Measurements from ENCODE around the gene MED13.

The MED13 gene, protein sequence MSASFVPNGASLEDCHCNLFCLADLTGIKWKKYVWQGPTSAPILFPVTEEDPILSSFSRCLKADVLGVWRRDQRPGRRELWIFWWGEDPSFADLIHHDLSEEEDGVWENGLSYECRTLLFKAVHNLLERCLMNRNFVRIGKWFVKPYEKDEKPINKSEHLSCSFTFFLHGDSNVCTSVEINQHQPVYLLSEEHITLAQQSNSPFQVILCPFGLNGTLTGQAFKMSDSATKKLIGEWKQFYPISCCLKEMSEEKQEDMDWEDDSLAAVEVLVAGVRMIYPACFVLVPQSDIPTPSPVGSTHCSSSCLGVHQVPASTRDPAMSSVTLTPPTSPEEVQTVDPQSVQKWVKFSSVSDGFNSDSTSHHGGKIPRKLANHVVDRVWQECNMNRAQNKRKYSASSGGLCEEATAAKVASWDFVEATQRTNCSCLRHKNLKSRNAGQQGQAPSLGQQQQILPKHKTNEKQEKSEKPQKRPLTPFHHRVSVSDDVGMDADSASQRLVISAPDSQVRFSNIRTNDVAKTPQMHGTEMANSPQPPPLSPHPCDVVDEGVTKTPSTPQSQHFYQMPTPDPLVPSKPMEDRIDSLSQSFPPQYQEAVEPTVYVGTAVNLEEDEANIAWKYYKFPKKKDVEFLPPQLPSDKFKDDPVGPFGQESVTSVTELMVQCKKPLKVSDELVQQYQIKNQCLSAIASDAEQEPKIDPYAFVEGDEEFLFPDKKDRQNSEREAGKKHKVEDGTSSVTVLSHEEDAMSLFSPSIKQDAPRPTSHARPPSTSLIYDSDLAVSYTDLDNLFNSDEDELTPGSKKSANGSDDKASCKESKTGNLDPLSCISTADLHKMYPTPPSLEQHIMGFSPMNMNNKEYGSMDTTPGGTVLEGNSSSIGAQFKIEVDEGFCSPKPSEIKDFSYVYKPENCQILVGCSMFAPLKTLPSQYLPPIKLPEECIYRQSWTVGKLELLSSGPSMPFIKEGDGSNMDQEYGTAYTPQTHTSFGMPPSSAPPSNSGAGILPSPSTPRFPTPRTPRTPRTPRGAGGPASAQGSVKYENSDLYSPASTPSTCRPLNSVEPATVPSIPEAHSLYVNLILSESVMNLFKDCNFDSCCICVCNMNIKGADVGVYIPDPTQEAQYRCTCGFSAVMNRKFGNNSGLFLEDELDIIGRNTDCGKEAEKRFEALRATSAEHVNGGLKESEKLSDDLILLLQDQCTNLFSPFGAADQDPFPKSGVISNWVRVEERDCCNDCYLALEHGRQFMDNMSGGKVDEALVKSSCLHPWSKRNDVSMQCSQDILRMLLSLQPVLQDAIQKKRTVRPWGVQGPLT (N-terminal part only)

DNA sequence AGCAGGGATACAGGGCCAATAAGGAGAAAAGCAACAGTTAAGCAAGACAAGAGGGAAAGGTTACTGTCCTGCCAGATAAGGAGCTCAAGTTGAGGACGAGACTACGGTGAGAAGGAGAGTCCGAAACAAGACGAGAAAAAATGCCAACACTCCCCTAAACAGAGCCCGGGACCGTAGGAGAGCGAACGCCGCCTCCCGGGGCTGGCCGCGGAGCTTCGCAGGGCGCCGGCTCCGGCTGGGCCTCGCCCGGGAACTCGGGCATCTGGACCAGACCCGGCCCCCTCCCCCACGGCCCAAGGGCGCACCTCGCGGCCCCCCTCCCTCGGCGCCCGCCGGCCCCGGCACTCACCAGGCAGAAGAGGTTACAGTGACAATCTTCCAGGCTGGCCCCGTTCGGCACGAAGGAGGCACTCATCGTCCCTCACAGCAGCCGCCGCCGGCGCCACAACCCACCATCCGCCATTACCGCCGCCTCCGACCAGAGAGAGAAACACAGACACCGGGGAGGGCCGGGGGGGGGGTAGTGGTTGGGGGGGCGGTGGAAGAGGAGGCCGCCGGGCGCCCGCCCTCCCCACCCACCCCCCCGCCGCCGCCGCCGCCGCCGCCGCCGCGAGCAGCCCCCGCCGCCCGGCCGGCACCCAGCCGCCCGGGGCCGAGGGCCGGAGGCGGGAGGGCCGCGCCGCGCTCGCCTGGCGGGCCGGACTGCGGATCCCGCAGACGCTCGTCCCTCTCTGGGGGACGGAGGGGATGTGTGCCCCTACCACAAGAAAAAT, at the start of gene MED13:
MED13 (minus strand) TSS at position 488 of the 773 bp plus-strand sequence; CDS start at position 415, 73 bp downstream.
- TF ChIP-seq POLR2A (IDR thresholded peaks at IDR 0.05; ENCODE audit: low read length) = no peak
- no peak for TF ChIP-seq GATA1 (IDR thresholded peaks at IDR 0.05; ENCODE audit: low read depth, low read length)

DNA sequence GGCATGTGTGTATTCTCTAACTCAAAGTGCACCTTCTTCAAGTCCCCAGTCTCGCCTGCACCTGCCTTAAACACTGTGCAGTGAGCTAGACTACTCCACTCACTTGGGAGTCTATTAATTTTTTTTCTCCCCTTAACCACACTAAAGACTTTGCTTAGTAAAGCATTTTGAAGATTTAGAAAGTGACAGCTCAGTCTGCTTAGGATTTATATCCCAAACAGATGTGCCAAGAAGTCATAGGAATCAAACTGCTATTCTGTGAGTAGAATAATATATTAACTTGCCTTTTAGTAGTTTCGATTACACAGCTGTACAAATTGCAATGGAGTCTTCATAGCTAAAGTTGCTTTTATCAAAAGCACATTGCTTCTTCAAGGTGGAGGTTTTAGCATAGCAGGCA, 47.2 kb upstream of the MED13 start:
- TF ChIP-seq GATA1 (IDR thresholded peaks at IDR 0.05; ENCODE audit: low read depth, low read length) (no peak), POLR2A (IDR thresholded peaks at IDR 0.05; ENCODE audit: low read length) (no peak)
- no peak for DNase-seq

More for the DNA sequence above, at the start of gene MED13:
- DNase-seq = peak; percentile 80 to 81

DNA sequence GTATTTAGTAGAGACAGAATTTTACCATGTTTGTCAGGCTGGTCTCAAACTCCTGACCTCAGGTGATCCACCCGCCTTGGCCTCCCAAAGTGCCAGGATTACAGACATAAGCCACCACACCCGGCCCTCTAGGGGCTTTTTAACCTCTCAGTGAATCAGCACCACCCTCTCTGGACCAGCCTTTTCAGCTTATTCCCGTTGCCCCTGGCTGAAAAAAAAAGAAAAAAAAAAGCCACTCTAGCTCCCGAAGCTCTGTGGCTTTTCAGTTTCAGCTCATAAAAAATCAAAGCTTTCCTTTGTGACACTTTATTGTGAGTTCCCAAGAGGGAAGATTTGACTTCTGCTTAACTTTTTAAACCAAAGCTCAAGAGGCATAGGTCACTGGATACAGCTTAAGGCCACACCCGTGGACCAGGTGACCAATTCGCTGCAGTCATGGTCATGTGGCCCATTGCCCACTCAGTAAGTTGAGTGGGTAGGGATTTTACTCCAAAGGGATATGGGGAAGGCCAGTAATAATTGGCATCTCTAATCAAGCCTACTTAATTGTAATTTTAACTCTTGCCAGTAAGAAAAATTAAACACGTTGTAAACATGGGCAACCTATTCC, 46.6 kb upstream of the MED13 start:
- TF ChIP-seq GATA1 (IDR thresholded peaks at IDR 0.05; ENCODE audit: low read depth, low read length) (no peak), POLR2A (IDR thresholded peaks at IDR 0.05; ENCODE audit: low read length) (no peak)
- no peak for DNase-seq

DNA sequence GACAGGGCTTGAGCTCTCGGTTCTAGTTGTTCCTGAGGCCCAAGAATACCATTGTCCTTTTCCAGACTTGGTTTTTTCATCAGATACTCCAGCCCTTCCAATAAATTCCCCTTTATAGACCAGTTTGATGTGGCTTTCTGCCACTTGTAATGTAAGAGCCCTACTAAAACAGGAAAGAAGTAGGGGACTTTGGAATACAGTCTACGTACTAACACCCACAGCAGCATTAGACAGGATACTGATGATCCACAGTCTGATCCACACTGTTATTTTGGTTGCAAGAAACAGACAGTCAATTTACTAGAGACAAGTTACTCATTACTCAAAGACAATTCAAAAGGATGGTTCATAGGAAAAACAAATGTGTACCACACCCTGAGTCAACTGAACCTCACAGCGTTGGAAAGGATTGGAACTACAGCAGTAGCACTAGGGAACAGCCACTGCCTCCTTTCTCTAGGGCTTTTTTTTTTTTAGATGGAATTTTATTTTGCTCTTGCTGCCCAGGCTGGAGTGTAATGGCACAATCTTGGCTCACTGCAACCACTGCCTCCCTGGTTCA, 45.9 kb upstream of the MED13 start:
- DNase-seq = no peak
- TF ChIP-seq POLR2A (IDR thresholded peaks at IDR 0.05; ENCODE audit: low read length) (no peak), GATA1 (IDR thresholded peaks at IDR 0.05; ENCODE audit: low read depth, low read length) (no peak)

DNA sequence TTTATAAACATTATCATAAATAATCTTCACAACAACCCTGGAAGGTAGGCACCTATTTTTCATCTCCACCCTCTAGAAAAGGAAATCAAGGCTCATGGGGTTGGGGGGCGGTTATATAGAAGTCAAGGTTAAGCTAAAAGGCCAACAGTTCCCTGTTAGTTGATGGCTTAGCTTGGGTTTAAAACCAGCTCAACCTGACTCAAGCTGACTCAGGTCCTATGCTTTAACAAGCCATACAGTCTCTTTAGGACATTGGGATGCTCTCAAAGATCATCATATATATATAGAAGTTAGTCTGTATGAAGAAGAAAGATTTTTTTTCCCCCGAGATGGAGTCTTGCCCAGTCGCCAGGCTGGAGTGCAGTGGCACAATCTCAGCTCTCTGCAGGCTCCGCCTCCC, 44.8 kb upstream of the MED13 start:
- no peak for TF ChIP-seq GATA1 (IDR thresholded peaks at IDR 0.05; ENCODE audit: low read depth, low read length)
- no peak for TF ChIP-seq POLR2A (IDR thresholded peaks at IDR 0.05; ENCODE audit: low read length)
- no peak for DNase-seq

DNA sequence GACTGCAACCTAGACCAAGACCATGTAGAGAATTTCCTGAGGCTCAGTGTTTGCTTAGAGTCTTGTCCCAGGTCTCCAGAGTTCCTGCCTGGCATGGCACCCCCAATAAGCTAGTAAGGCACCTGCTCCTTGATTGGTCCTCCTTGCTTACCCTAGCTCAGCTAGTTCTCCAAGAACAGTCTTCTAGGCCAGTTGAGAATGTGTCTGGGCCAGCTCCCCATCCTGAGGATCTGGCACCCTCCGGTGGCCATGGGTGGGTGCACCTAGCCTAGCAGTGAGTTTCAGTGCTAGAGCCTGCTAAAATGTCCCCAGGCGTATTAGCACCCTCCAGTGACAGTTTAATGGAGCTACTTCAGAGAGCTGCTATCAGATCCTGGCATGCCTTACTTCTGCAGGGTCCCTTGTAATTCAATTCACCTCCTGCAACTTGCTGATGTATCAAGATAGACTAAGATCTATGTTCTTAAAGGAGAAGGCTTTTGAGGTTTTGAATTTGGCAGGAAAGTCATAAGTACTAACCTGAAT, 44.4 kb upstream of the MED13 start:
- DNase-seq = peak; percentile 82 to 85
- no peak for TF ChIP-seq GATA1 (IDR thresholded peaks at IDR 0.05; ENCODE audit: low read depth, low read length)
- no peak for TF ChIP-seq POLR2A (IDR thresholded peaks at IDR 0.05; ENCODE audit: low read length)

DNA sequence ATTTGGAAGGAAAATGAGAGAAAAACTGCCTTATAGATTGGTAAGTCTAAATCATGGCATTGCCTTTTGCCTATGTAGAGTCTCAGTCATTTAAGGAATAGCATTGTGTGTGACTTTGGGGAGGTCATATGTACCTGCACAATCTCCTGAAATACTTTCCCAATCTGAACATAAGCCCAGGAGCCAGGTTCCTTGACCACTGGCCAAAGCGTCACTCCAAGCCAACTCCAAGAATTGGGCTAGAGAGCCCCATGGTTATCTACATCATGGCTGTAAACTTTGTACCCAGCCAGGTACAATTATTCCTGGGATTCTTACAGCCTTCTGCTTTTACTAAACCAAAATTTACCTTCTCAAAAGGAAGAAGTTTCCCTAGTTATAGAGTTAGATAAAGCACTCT, 40.8 kb upstream of the MED13 start:
- no peak for DNase-seq
- TF ChIP-seq POLR2A (IDR thresholded peaks at IDR 0.05; ENCODE audit: low read length) = no peak
- no peak for TF ChIP-seq GATA1 (IDR thresholded peaks at IDR 0.05; ENCODE audit: low read depth, low read length)

DNA sequence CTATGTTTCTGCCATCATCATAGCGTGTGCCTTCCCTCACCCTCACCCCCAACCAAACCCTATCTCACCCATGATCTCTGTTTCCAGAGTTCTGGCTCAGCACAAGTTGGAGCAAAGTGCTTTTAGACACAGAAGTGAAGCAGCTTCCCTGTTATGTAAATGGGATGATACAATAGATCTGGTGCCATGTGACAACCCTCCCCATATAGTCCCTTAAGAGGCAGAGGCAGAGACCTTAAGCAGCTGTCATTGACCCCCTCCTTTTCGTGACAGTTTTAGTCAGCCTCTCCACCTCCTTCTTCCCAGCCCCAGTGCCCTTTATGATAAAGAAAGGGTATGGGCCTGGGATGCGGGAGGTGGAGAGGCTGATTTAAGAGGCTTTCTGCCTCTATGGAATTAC, 40.3 kb upstream of the MED13 start:
- no peak for DNase-seq
- TF ChIP-seq POLR2A (IDR thresholded peaks at IDR 0.05; ENCODE audit: low read length) = no peak
- no peak for TF ChIP-seq GATA1 (IDR thresholded peaks at IDR 0.05; ENCODE audit: low read depth, low read length)

DNA sequence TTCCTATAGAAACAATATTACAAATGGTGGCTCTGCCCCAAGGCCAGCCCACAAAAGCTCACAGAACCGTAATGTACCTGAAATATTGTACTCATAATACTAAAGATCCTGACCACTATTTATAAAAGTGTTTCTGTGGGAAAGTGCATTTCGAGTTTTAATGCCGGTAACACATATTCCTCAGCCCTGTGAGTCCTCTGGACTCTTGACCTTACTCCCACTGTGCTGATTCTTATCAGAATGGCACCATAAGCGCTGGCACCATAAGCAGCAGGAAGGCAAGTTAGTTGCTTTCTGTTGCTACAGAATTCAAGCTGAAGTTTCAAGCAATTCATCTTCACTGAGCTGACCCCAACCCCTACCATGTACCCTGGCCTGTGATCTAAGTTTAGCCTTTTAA, 36.4 kb upstream of the MED13 start:
- TF ChIP-seq POLR2A (IDR thresholded peaks at IDR 0.05; ENCODE audit: low read length) (no peak), GATA1 (IDR thresholded peaks at IDR 0.05; ENCODE audit: low read depth, low read length) (no peak)
- no peak for DNase-seq

DNA sequence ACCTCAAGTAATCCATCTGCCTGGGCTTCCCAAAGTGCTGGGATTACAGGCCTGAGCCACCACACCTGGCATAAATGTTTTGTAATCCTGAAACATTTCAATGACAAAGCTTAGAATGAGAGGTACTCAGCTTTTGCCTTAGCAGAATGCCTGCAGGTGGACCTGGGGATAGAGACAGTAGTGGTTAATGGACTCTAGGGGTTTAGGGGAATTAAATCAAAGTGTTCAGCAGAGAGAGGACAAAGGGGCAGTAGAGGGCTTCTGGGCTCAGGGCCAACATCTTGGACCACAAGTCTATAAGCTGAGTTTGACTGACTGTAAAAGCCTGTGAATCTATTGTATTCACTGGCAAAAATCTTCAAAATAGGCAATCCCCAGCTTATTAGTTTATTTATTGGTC, 36.0 kb upstream of the MED13 start:
- no peak for TF ChIP-seq GATA1 (IDR thresholded peaks at IDR 0.05; ENCODE audit: low read depth, low read length)
- no peak for TF ChIP-seq POLR2A (IDR thresholded peaks at IDR 0.05; ENCODE audit: low read length)

DNA sequence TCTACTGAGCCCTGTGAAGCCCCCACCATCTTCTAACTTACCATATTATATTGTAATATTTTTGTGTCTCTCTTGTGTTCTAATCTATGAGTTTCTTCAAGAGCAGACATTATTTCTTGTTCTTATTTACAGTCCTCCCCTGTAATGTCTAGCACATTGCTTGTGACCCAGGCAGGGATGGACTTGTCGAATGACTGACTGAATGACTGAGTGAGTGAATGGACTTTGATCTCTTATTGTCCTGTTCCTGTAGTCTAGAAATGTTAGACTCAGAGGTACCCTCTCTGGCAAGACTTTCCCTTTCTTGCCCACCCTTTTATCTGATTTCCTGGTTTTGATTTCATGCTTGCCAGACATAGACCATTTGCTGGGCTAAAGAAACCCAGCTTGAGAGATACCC, 35.0 kb upstream of the MED13 start:
- no peak for TF ChIP-seq GATA1 (IDR thresholded peaks at IDR 0.05; ENCODE audit: low read depth, low read length)
- no peak for TF ChIP-seq POLR2A (IDR thresholded peaks at IDR 0.05; ENCODE audit: low read length)
- DNase-seq = no peak

More for the DNA sequence above, 36.0 kb upstream of the MED13 start:
- no peak for DNase-seq

DNA sequence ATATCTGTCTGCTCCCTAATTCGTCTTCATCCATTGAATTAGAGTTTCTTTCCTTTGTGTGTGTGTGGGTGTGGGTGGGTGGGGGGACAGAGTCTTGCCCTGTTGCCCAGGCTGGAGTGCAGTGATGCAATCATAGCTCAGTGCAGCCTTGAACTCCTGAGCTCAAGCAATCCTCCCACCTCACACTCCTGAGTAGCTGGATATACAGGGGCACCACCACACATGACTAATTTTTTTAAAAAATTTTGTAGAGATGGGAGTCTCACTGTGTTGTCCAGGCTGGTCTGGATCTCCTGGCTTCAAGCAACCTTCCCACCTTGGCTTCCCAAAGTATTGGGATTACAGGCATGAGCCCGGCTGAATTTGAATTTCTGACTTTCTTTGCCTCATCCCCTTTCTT, 34.5 kb upstream of the MED13 start:
- no peak for DNase-seq
- TF ChIP-seq POLR2A (IDR thresholded peaks at IDR 0.05; ENCODE audit: low read length) (no peak), GATA1 (IDR thresholded peaks at IDR 0.05; ENCODE audit: low read depth, low read length) (no peak)
